ENCODE measurements around the gene DCP2.

DCP2 gene

DNA sequence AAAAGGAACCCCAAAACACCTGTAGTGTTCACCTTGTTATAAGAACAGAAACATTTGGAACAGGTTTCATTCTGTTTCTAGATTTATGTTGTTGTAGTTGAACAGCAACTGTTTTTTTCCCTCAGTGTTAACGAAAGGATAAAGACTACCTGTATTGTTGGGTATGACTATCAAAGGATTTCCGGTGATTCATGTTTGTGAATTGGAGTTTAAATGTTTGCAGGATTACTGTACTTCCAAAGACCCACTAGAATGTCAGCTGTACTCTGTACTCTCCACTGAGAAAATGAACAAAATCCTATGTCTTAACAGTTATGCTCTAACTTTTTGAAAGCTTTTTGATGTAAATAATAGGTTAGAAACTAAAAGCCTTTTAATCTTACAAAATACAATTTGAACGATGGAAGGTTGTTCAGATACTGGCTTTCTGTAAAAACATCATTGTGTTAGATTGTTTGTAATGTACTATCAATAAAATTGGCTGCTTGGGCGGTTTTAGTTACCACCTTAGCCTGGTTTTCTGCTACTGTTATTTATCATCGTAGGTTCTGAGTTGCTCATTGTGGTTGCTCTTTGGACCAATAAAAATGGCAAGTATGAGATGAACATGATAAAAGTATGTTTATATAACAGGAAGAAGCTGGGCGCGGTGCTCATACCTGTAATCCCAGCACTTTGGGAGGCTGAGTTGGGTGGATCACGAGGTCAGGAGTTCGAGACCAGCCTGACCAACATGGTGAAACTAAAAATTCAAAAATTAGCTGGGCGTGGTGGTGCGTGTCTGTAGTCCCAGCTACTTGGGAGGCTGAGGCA lies 44.1 kb downstream of the DCP2 start:
- Mint-ChIP-seq H3K4me3 (no peak overlapping the region), H3K27me3 (ENCODE audit: low read depth, poor library complexity) (no peaks in the 10 kb centered on the region), H3K36me3 (ENCODE audit: low read depth) (peaks cover 34% of the 10 kb centered on the region), H3K4me1 (no peaks in the 10 kb centered on the region), H3K27ac (no peak overlapping the region), H3K9me3 (no peaks in the 10 kb centered on the region)
- no peak for DNase-seq
- TF ChIP-seq, protein P1, sequence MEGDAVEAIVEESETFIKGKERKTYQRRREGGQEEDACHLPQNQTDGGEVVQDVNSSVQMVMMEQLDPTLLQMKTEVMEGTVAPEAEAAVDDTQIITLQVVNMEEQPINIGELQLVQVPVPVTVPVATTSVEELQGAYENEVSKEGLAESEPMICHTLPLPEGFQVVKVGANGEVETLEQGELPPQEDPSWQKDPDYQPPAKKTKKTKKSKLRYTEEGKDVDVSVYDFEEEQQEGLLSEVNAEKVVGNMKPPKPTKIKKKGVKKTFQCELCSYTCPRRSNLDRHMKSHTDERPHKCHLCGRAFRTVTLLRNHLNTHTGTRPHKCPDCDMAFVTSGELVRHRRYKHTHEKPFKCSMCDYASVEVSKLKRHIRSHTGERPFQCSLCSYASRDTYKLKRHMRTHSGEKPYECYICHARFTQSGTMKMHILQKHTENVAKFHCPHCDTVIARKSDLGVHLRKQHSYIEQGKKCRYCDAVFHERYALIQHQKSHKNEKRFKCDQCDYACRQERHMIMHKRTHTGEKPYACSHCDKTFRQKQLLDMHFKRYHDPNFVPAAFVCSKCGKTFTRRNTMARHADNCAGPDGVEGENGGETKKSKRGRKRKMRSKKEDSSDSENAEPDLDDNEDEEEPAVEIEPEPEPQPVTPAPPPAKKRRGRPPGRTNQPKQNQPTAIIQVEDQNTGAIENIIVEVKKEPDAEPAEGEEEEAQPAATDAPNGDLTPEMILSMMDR (IDR thresholded peaks at IDR 0.05): no peak

DNA sequence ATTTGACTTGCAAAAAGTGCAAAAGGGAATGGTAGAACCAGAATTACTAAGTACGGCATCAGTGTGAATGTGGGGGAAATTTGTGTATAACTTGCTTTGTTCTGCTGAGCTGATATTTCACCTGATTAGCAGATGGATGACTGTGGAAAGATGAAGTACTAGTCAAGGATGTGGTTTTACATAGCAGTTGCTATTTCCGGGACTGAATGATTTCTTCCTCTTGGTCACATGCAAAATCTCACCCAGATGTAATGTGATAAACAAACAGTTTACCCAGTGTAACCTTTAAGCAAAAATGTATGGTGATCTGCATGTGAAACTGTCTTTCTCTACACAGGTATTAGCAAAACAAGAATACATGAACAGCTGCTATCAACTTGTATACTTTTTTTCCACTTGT lies 46.1 kb downstream of the DCP2 start:
- H3K4me1 Mint-ChIP-seq: no peaks in the 10 kb centered on the region
- TF ChIP-seq, protein P1 (IDR thresholded peaks at IDR 0.05): no peak
- DNase-seq: no peak
- no peak overlapping the region for H3K4me3 Mint-ChIP-seq
- H3K27ac Mint-ChIP-seq: no peak overlapping the region
- peaks cover 36% of the 10 kb centered on the region for H3K36me3 Mint-ChIP-seq (ENCODE audit: low read depth)
- no peaks in the 10 kb centered on the region for H3K27me3 Mint-ChIP-seq (ENCODE audit: low read depth, poor library complexity)
- H3K9me3 Mint-ChIP-seq: no peaks in the 10 kb centered on the region

DNA sequence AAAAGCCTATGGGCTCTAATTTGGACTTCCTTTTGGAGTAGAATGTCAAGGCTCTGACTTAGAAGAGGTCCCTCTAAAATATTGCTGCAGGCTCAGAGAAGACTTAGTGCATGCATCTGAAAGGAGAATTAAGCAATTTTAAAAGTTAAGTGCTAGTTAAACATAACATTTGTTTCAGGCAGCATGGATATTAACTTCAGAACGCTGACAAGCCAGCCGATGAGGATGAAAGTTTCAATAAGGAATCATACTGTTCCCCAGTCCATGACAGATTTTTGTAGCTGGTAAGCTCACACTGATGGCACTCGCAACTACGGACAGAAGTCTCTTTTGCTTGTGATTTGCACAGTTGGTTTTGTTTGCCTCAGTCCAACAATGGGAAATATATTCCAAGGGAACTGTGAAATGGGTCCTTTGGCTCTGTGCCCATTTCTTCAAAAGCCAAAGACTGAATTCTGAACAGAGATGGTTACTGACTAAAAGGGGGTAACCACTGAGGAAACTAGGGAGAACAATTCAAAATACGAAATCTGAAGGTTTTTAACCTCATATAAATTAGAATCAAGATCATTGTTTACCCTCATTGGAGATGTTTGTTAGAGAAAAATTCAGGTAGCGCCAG lies 47.6 kb downstream of the DCP2 start:
- no peak for DNase-seq
- no peaks in the 10 kb centered on the region for H3K27me3 Mint-ChIP-seq (ENCODE audit: low read depth, poor library complexity)
- TF ChIP-seq, protein P1 (IDR thresholded peaks at IDR 0.05): no peak
- H3K27ac Mint-ChIP-seq: no peak overlapping the region
- H3K4me1 Mint-ChIP-seq: no peaks in the 10 kb centered on the region
- H3K36me3 Mint-ChIP-seq (ENCODE audit: low read depth): peaks cover 44% of the 10 kb centered on the region
- no peak overlapping the region for H3K4me3 Mint-ChIP-seq
- H3K9me3 Mint-ChIP-seq: no peaks in the 10 kb centered on the region

DNA sequence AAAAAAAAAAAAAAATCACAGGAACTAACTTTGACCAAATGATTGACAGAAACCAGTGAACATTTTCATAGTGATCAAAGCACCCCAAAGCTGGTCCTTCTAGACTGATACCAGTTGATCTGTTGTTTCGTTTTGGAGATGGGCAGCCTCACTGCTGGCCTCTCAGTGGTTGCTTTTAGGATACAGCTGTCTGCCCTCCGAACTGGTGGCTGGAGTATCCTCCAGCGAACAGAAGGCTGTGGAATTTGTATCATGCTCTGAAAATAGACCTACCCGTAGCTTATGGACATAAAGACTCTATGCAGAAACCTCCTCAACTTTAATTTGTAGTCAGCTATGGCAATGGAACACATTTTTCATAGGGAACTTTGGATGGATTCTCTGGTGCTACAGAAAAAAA lies 49.0 kb downstream of the DCP2 start:
- Mint-ChIP-seq H3K36me3 (ENCODE audit: low read depth) (peaks cover 52% of the 10 kb centered on the region), H3K9me3 (no peaks in the 10 kb centered on the region), H3K4me3 (no peak overlapping the region), H3K27ac (peak overlapping the region; percentile 74), H3K27me3 (ENCODE audit: low read depth, poor library complexity) (no peaks in the 10 kb centered on the region), H3K4me1 (peaks cover 8% of the 10 kb centered on the region)
- DNase-seq: no peak
- TF ChIP-seq, protein P1 (IDR thresholded peaks at IDR 0.05): no peak

DNA sequence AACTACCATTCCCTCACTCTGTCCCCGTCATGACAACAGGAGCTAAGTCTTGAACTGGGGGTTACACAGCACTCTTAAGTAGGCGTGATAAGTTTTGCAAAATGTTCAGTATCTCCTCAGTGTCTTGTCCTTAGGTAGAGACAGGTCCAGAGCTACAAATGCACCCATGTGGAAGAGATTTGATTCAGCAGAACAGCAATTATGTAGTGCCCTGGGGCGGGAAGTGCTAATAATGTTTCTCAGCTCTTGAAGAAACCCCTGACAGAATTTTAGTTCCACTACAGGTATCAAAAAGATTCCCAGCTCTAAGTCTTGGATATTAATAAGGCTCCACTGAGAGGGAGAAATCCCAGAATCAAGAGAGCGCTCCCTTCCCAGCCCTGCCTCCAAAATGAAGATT lies 49.6 kb downstream of the DCP2 start:
- no peak overlapping the region for H3K4me3 Mint-ChIP-seq
- H3K36me3 Mint-ChIP-seq (ENCODE audit: low read depth): peaks cover 57% of the 10 kb centered on the region
- peak overlapping the region; percentile 74 for H3K27ac Mint-ChIP-seq
- no peaks in the 10 kb centered on the region for H3K9me3 Mint-ChIP-seq
- H3K4me1 Mint-ChIP-seq: peaks cover 14% of the 10 kb centered on the region
- no peaks in the 10 kb centered on the region for H3K27me3 Mint-ChIP-seq (ENCODE audit: low read depth, poor library complexity)
- no peak for DNase-seq
- TF ChIP-seq, protein P1 (IDR thresholded peaks at IDR 0.05): no peak

All from nephron progenitor cell (in vitro differentiated cells).